Activated CD8-positive, alpha-beta memory T cell treated with anti-CD3 and anti-CD28 coated beads for 4 hours (primary cell): ENCODE results near the gene TMF1.

Source experiments
- DNase-seq, 2 donors: peaks; one replicate each; pipeline ENCODE4 v3.0.0-alpha.2; 2020; ENCODE audit warnings: low read depth in 2 of 2

Gene TMF1

DNA sequence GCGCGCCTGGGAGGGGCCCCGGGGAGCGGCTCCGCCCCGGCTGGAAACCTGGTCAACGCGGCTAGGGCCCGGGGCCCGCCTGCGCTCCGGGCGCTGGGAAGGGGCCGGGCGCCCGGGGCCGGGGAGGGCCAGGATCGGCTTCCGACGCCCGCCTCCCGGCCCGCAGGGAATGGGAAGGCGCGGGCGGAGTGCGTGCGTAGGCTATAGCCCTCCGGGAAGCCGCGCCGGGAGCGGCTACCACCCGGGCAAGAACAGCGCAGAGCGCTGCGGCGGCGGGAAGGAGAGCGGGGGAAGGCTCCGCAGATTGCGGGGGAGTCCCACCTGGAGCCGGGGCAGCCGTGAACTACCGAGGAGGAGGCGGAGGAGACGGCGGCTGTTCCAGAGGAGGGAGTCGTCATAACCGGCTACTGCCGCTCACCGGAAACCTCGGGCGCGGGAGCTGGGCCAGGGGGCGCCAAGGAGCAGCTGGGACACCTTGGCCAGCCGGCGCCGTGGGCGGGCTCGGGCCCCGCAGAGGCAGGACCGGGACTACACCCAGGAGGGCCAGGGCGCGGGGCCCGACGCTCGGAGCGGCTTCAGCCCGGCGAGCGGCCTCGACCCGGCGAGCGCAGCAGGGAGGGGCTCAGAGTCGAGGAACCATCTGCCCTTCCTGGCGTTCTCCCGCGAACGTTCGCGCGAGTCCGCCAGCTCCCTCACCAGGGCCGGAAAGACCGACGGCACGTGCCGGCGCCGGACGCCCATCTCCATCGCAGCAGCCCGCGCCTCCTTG, 38.7 kb downstream of the TMF1 start, which contains the start of gene EOGT:
EOGT (minus strand) TSS at position 432 of the 769 bp plus-strand sequence. CDS start 3,838 bp downstream, outside the sequence.
- peak; percentile 53 to 57 for DNase-seq

DNA sequence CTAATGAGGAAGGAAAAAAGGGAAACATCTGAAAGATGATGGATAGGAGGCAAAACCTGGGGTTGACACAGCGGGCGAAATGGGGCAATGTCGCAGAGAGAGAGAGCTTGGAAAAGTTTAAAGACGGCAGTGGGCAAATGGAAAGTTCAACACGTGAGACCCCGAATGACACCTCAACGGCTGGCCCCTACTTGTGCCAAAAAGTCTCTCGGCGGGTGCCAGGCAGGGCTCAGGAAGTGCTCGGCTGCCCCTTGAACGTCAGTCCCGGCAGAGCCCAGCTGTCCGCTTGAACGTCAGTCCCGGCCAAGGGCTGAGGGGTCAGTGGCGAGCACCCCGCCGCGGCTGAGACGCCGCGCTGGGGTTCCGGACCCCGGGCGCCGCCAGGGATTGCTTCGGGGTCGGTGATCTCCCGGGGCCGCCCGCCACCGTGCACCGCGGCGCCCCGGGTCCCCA, 39.3 kb downstream of the TMF1 start:
- DNase-seq: no peak

GRCh38 chr3:69012100-69012799, 39.9 kb downstream of the TMF1 start:
- no peak for DNase-seq

DNA sequence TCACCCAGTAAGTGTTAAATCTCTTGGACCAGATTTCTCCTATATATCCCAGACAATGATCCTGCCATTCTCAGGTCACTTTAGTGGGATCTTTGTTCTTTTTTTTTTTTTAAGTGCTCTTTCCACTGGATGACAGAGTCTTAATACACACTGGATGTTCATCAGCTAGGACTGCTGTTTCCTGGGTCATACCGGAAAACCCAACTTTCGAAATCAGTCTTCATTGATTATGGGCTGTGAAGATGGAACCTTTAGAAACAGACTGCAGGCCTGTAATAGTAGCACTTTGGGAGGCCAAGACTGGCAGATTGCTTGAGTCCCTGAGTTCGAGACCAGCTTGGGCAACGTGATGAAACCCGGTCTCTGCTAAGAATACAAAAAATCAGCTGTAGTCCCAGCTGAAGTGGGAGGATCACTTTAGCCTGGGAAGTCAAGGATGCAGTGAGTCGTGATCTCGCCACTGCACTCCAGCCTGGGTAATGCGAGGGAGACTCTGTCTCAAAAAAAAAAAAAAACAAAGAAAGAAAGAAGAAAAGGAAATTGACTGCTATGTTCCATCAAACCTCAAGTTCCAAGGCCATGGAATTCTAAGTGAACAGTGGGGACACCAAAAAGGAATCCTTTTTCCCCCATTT, 40.9 kb downstream of the TMF1 start:
- DNase-seq: no peak

DNA sequence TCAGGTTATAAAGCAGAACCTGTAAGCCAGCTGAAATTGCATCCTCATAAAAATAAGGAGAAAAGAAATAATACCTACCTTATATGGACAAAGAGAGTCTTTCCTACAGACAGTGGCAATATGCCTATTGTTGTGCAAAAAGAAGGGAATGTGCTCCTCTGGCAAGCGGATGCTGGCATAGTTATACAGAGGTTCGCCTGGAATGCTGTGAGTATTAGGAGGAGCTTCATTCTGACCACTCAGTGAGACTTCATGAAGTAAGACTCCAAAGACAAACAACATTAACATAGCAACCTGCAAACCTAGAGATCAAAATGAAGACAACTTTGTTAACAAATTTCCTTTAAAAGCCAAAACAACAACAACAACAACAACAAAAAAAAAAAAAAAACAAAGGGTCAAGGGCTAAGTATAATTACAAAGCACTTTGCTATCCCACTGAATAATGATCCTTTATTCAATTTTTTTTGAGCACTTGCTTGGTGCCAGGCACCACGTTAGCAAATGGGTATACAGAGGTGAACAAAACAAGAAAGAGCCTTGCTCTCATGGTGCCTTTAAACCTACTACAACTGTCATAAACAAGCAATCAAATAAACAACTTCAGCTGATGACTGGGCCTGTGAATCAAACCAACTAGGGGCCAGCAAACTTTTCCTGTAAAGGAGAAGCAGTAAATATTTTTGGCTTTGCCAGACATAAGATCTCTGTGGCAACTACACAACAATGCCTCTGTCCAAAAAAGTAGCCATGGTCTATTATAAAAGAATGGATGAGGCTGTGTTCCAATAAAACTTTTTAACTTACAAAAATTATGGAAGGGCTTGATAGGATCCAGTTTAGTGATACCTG, 42.3 kb downstream of the TMF1 start:
- DNase-seq: no peak

- no peak for DNase-seq
Observed at GRCh38 chr3:69008980-69009379, 43.2 kb downstream of the TMF1 start.

DNA sequence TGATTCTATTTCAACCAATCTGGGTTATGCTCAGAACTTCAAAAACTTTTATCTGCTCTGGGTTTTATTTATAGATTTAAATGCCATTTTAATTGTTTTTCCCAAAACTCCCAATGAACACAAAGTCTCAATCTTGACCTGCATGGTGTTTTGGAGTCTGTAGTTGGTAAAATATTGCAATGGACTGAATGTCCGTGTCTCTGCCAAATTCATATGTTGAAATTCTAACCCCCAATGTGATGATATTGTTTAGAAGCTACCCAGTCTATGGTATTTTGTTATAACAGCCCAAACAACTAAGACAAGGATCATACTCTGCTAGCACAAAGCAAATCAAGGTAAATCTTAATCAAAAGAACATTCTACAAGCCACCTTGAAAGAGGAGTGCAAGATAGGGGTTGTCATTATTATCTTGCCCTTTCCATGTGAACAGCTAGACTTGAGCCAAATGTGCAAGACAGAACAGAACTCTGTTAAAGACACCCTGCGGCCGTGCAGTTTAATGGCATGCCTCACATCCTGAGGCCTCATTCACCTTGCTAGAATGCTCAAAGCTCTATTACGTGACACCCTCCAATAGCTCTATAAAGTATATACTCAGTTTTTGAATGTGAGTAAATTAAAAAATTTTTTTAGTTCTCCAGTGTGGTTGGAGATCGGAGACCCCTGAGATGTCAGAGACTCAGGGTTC, 46.2 kb downstream of the TMF1 start:
- DNase-seq: no peak

DNA sequence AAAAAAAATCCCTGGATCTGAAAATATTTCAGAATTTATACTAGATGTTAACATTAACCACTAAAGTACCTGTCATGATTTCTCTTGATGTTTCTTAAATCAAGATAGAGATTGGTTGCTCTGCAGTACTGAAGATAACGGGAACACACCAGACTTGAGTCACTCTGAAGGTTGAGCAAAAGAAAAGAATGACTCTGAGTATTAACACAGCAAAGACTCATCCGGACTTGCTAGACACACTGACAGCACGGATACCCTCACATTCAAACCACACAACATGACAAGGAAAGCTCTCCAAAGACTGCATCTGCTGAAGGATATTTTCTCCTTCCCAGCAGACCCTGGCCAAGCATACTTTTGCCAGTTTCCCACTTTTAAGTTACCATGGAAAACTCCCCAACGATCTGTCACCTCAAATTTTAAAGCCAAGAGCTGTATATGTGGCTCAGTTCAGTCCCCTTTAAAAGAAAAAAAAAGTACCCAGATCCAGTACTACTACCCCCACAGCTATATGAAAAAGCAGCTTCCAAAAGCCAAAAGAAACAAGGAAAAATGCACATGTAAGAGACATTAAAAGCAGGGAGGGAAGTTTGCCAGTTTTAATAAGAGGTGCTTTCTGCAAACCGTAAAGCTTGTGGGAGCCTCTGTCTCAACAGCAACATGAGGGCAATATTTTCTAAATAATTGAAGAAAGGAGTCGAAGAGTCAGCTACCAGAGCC, 46.9 kb downstream of the TMF1 start:
- DNase-seq: no peak

GRCh38 chr3:69004138-69004537, 48.0 kb downstream of the TMF1 start:
- no peak for DNase-seq

GRCh38 chr3:68999605-69000004, 52.5 kb downstream of the TMF1 start:
- no peak for DNase-seq

GRCh38 chr3:68999158-68999557, 53.0 kb downstream of the TMF1 start:
- no peak for DNase-seq

GRCh38 chr3:68997887-68998286, 54.2 kb downstream of the TMF1 start:
- no peak for DNase-seq

DNA sequence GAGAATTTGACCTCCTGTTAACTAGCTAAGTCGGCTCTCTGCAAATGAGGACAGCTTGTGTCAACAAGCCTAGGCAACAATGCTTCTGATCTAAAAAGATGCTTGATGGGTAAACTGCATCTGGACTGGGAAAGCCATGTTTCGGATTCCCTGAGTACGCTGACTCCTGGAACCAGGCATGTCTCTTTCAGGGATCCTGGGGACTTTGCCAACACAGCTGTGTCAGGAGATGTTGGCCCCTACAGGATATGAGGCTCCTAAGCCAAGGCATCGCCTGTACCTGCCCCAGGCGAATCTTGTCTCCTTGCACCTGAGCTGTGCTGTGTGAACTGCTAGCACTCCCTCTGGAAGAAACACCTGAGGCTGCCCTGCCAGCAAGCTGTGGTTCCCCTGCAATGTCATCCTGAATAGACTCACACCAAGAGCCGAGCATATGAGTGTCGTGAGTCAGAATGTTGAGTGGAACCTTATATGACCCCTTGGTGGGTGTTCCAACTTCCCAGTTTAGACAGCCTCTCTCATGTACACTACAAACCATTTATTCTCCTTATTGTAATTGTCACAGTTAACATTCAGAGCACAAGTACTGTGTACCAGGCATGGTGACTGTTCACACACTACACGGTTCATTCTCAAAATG, 55.7 kb downstream of the TMF1 start:
- no peak for DNase-seq

- DNase-seq: no peak
Observed at GRCh38 chr3:68988740-68989139, 63.4 kb downstream of the TMF1 start.

- no peak for DNase-seq
Observed at GRCh38 chr3:68987322-68987721, 64.8 kb downstream of the TMF1 start.

DNA sequence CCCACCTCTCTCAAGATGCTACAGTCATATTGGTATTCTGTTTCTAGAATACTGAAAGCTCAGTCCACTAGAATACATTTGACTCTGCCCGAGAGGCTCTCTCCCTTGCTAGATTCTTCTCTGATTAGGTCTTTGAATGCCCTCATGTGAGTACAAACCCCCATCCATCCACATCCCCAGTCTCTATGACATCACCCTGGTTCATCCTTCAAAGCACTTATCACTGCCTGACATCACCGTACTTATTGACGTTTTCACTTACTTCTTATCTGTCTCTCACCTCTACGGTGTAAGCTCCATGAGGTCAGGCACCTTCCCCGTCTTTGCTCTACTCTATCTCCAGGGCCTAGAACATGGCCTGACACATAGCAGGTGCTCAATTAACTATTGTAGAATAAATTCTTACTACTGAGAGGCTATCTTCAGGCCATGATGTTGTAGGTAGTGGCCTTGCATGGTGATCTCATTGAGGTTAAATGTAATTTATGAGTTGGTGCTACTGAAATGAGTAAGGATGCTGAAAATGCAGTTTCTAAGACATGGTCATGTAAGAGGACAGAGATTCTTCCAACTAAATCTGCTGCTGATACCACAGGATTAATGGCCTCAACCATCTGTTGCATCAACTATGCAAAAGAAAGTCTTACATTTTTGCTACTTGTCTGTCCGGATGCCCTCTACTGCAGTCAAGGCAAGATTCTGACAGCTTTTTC, 65.5 kb downstream of the TMF1 start:
- no peak for DNase-seq

DNA sequence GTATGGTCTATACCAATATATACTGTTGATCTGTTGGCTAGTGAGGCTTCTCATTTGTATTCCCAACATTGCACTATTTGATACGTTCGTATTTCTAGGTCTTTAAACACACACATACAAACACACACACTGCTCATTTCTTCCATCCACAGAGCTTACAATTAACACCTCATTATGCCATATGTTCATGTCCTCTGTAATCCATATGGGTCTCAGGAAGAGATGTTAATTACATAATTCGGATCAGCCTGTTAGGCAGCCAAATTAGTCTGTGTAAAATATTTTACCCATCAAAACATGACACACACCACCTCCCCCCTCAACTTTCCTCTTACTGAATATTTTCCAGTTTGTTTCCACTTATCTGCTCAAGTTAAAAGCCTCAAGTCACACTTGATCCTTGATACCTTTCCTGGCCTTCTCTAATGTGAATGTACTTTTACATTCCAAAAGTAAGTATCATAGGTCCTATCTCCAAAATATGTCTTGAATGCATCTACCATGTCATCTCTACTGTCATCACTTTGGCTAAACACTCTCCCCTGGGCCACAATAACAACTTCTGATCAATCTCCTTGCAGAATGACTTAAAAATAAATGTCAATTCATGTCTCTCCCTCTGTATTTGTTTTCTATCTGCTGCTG, 66.9 kb downstream of the TMF1 start:
- no peak for DNase-seq

GRCh38 chr3:68984011-68984530, 68.1 kb downstream of the TMF1 start:
- DNase-seq: no peak
